HG03045 (cell line): ENCODE measurements around the gene KCTD10.
"Not testable (repeated sequence)": the region's sequence is repeated elsewhere in the genome, so short reads cannot be mapped to it uniquely, and the experiment has no call there.

Experiments
- ATAC-seq: cut with Tn5 transposase; IDR thresholded peaks from one replicate; pipeline ENCODE4 v1.9.1; 2021; ENCODE audit warnings: mild to moderate bottlenecking, moderate library complexity; ENCODE audit not compliant: unreplicated experiment

The KCTD10 gene

GRCh38 chr12:109475121-109475520, 2.0 kb downstream of the KCTD10 start:
- ATAC-seq = no peak

- not testable (repeated sequence) for ATAC-seq
Measured at GRCh38 chr12:109473526-109474270, 3.4 kb downstream of the KCTD10 start.

DNA sequence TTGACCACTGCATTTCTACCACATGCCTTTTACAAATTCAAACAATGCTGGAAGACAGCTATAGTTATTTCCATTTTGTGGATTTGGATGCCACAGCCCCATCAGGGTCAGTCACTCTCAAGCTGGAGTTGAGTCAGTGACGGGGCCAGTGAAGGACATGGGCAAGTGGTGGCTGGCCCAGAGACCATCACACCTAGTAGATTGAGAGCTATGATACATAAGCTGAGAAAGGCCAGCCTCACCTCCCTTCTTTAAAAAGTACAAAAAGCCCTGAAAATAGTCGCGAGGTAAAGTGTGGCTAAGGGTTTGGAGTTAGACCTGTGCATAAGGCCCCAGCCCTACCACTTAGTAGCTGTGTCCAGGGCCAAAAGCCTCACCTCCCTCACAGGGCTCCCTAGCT, 4.1 kb downstream of the KCTD10 start:
- no peak for ATAC-seq

- no peak for ATAC-seq
Measured at GRCh38 chr12:109469517-109469916, 7.6 kb downstream of the KCTD10 start.

DNA sequence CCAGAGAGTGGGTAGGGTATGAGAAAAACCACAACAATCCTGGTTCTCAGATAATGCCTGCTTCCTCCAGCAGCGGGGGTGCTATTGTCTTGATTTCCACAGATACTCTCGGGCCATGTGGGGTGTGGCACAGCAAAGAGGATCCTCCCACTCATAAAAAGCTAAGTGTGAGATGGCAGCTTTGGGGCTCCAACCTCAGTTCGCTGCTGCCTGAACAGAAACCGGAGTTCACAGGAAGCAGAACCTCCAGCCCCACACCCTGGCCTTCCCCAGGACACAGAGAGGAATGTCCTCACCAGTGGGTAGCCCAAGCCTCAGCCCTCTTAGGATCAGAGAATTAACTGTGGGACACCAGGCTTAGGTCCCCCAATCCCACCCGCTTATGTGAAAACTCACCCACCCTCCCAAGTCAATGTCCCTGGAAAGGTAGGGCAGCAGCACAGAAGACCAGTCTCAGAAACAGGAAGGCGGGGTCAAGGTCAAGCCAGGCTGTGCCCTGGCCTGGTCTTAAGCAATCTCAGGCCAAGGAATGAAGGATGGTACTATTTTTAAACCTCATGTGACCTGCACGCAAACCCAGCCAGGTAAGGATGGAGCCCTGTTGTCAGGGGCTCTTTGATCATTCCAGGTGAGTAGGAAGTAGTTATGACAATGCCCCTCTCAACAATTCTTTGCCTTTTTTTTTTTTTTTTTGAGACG, 9.0 kb downstream of the KCTD10 start:
- no peak for ATAC-seq

- no peak for ATAC-seq
Measured at GRCh38 chr12:109466821-109467220, 10.3 kb downstream of the KCTD10 start.

DNA sequence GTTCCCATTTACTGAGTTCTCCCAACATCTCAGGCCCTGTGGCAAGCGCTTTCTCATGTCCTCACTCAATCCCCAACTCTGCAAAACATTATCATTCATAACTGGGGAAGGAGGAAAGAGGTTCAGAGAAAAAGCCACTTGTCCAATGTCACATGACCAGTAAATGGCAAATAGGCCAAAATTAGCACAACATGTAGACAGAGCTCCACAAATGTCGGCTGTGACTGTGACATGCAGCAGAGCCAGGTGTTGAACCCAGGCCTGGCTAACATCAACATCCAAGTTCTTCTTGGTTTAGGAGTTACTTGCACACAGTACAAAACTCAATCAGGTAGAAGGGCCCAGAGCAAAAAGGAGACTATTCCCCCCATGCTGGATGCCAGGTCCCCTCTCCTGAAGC, 10.8 kb downstream of the KCTD10 start:
- no peak for ATAC-seq

GRCh38 chr12:109464642-109465351, 12.3 kb downstream of the KCTD10 start:
- no peak for ATAC-seq

- ATAC-seq = no peak
Measured at GRCh38 chr12:109463756-109464155, 13.3 kb downstream of the KCTD10 start.

DNA sequence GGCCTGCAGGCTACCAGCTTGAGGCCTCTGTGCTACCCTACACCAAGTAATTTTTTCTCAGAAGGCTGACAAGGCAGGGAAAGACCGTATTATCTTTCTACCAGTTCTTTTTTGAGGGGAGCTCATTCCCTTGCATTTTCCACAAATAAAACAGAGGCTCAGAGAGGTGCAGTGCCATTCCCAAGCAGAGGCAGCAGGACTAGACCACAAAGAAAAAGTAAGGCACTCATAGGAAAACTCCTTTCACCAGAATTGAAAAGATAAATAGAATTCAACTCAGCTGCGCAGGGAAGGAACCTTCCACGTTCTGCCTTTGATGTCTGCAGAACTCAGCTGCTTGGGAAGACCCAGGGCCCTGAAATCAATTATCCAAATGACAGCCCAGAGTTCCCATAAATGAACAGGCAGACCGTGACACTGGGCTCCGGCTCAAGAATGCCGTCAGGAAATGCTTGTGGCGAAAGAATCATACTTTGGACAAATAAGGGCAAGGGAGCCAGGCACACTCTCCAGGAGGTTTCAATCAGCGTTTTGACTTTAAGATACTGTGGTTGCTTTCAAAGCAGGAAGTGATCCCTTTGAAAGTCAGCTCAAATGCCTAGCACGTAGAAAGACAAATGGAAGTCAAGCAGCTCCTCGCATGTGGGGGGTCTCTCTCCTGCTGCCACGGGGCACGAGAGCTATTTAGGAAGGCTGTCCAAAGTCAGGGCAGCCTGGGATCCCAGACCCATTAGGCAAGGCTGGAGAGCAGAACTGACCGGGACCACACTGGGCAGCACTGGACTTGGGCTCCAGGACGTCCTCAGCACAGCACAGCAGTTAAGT, 14.0 kb downstream of the KCTD10 start:
- ATAC-seq = no peak

GRCh38 chr12:109461846-109462756, 15.0 kb downstream of the KCTD10 start:
- ATAC-seq = no peak

GRCh38 chr12:109461049-109461845, 15.9 kb downstream of the KCTD10 start:
- ATAC-seq = no peak

GRCh38 chr12:109460538-109460937, 16.6 kb downstream of the KCTD10 start:
- ATAC-seq = no peak

DNA sequence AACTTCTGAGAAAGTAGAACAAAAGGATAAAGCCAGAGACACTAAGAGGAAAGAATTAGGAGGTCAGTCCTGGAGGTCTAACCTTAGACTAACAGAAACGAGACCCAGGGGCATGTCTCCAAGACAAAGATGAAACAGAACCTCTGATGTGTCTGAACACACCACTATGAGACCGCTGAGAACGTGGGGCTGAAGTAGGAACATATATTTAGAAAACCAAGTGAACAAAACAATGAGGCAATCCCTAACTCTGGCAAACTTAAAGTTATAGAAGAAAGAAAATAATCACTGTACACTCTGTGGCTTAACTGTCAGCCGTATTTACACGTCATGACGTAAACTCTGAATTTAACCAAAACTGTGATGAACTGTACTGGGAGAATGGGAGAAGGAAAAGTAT, 17.9 kb downstream of the KCTD10 start:
- no peak for ATAC-seq

DNA sequence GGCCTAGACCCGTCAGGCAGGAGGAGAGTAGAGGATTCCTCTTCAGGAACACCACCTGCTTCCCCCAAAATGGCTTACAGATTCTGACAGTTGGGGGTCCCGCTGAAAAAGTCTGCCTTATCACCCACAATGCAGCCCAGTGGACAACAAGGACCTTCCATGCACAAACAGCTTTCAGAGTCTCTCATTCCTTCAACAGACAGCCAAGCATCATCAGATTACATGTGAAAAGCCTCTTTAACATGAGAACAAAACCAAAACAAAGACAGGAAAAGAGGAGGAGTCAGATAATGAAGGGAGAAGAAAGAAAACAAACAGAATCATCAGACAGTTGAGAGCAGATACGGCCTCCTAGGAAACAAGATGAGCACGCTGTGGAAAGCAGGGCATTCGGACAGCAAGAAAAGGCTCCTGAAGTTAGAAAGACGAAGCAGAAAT, 18.3 kb downstream of the KCTD10 start:
- no peak for ATAC-seq

- no peak for ATAC-seq
Measured at GRCh38 chr12:109458086-109458485, 19.0 kb downstream of the KCTD10 start.

DNA sequence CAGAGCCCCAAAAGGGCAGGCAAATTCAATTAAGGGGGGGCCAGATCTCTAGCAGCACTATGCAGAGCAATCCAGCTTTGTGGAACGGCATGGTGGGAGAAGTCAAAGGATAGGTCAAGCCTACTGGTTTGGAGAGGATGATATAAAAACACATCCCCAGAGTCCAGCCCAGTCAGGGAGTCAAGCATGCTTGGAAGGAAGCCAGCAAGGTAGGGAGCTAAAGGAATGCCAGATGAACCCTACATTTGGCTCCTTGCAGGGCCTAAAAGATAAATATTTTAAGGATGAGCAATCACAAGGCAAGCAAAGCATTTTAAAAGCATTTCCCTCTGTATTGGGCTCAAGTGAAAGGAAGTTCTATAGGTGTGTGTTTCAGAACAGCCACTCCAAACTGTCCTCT, 21.4 kb downstream of the KCTD10 start:
- no peak for ATAC-seq

DNA sequence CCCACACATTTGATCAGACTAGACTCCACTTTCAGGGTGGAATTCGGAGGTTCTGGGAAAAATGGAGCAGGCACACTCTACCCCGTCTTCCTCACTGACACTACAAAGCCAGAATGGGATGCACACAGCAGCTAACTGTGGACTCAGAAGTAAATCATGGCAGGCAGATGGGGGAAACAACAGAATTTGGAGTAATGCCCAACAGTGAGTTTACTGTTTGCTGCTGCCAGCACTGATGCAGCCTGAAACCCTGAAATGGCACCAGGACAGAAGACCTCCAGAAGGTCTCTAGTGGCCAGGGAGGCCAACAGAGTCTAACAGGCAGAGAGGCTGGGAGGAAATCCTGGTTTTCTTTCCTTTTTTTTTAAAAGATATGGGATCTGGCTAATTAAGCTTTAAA, 24.6 kb downstream of the KCTD10 start:
- no peak for ATAC-seq

DNA sequence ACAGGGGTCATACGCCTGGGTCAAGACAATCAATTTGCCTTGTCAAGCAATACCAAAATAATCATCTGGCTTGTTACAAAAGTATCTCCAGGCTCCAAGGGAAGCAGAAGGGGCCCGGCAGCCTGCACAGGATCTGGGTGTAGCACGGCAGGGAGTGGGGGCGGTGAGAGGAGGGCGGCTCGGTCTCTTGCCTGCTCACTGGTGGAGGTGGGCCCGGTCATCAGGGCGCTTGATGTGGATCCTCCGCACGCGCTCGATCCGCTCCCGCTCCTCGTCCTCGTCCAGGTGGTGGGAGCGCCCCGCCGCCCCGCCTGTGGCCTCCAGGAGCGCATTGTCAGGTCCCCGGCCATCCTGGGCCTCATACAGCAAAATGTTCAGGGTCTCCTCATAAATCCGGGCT, 25.7 kb downstream of the KCTD10 start:
- ATAC-seq = no peak
